ENCODE data around the gene EFNA5.

The EFNA5 gene

GRCh38 chr5:107601076-107601475 is 69.7 kb downstream of the EFNA5 start:
- no peak for DNase-seq

- DNase-seq, result no peak
Observed at GRCh38 chr5:107598958-107599357, 71.8 kb downstream of the EFNA5 start.

GRCh38 chr5:107597803-107598202 is 72.9 kb downstream of the EFNA5 start:
- DNase-seq, result no peak

GRCh38 chr5:107597247-107597646 is 73.5 kb downstream of the EFNA5 start:
- no peak for DNase-seq

- DNase-seq, result no peak
Observed at GRCh38 chr5:107594253-107595045, 76.3 kb downstream of the EFNA5 start.

- DNase-seq, result no peak
Observed at GRCh38 chr5:107593009-107593408, 77.7 kb downstream of the EFNA5 start.

- no peak for DNase-seq
Observed at GRCh38 chr5:107592515-107592914, 78.2 kb downstream of the EFNA5 start.

- no peak for DNase-seq
Observed at GRCh38 chr5:107590686-107591085, 80.1 kb downstream of the EFNA5 start.

- no peak for DNase-seq
Observed at GRCh38 chr5:107589520-107590193, 81.1 kb downstream of the EFNA5 start.

GRCh38 chr5:107582625-107583024 is 88.1 kb downstream of the EFNA5 start:
- no peak for DNase-seq

GRCh38 chr5:107580889-107581820 is 89.6 kb downstream of the EFNA5 start:
- DNase-seq, result no peak

- no peak for DNase-seq
Observed at GRCh38 chr5:107578051-107578635, 92.6 kb downstream of the EFNA5 start.

- DNase-seq, result no peak
Observed at GRCh38 chr5:107577394-107577950, 93.3 kb downstream of the EFNA5 start.

GRCh38 chr5:107576736-107577393 is 93.9 kb downstream of the EFNA5 start:
- no peak for DNase-seq

GRCh38 chr5:107576155-107576554 is 94.6 kb downstream of the EFNA5 start:
- DNase-seq, result no peak

GRCh38 chr5:107574287-107574686 is 96.5 kb downstream of the EFNA5 start:
- no peak for DNase-seq

GRCh38 chr5:107572715-107573368 is 97.9 kb downstream of the EFNA5 start:
- DNase-seq, result no peak

- peak; percentile 82 for DNase-seq
Observed at GRCh38 chr5:107571621-107572536, 98.9 kb downstream of the EFNA5 start.

- DNase-seq, result no peak
Observed at GRCh38 chr5:107570805-107571531, 99.8 kb downstream of the EFNA5 start.

- DNase-seq, result no peak
Observed at GRCh38 chr5:107570181-107570580, 100.6 kb downstream of the EFNA5 start.

Data from CD4-positive, alpha-beta T cell treated with Interleukin-15 for 1 hour (primary cell).